NCI-H524 (cell line): ENCODE data around the gene VMP1.
"Not testable (repeated sequence)": the region's sequence is repeated elsewhere in the genome, so short reads cannot be mapped to it uniquely, and the experiment has no call there.

Experiments
- DNase-seq, 2 experiments: peaks; one replicate each; lab custom pipeline; 2025; lab: John Stamatoyannopoulos, UW

The VMP1 gene

GRCh38 chr17:59780548-59780947 lies 73.1 kb downstream of the VMP1 start:
- DNase-seq: not testable (repeated sequence)

DNA sequence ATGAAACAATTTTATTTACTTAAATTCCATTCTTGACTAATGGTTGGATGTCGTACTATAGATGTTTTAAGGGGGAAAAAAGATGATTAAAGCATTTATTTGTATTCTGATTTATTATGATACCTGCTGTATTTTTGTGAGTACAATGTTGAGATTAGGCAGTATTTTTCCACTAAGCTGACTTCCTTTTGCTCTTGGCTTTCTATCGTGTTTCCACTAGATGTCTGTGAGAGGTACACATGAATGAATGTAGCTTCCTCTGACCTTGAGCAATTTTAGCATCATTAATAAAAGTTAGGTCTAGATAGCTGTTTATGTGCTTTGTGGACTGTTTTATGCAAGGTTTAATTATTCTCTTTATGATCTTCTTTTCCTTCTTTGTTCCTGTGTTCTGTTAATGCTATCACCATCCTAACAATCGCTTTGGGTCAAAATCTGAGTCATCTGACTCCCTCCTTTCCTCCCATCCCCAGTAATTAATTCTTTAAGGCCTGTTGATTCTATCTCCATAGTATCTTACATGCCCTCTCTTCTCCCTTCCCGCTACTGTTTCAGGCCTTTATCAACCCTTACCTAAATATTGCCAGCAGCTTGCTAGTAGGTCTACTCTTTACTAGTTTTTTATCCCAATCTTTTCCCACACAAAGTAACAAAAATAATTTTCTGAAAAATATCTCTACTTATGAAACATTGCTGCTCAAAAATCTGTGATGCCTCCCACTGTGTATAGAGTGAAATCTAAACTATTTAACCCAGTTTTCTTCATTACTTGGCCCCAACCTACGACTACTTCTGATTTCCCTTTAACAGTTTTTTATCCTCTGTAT lies 76.0 kb downstream of the VMP1 start:
- DNase-seq: no peak

DNA sequence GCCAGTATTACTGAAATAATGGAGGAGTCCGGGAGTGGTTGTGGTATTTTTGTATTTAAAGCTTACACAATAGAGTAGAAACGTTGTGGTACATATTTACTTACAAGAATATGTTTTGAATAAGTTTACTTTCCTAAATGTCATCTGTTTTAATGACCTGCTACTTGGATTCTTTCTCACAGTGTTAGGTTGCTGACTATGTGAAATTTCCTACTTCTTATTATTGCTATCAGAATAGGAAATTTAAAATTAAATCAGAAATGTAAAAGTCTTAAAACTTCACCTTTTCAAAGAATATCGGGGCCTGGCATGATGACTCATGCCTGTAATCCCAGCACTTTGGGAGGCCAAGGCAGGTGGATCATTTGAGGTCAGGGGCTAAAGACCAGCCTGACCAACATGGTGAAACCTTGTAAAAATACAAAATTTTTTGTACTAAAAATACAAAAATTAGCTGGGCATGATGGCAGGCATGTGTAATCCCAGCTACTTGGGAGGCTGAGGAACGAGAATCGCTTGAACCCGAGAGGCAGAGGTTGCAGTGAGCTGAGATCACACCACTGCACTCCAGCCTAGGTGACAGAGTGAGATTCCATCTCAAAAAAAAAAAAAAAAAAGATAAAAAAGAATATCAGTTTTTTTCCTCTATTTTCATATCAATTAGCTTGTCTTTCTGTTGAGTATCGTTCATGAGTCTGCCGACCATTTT lies 77.8 kb downstream of the VMP1 start:
- DNase-seq: no peak

- DNase-seq: no peak
These were observed 78.7 kb downstream of the VMP1 start for GRCh38 chr17:59786213-59786535.

DNA sequence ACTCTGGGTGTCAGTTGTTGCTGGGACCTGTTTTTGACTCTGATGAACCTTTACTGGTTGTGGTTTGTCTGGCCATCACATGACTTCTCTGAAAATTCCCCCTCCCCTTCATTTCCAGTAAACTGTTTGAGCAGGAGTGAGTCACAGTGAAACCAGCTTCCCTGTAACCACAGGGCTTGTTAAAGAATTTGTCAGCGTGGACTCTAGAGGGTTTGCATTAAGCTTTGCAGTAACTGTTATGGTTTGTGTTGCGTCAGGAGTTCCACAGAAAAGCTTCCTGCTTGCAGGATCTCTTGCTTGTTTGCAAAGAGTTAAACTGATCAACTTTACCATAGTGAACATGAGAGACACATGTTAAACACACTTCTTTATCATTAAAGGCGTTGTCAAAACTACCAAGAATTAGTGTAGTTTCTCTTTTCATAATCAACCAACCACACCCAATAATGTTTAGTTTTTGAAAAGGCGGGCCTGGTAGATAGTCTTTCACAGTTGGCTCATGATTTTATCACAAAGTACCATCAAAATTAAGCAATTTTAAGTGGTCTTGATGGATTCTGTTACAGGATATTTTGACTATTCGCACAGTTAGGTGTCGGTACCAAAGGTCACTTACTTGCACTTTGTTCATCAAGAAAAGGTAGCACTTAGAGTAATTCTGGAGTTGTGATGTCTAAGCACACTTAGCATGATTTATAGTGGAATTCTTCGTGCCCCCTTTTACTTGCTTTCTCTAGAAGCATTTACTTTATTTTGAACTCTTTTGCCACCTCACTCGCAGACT lies 79.3 kb downstream of the VMP1 start:
- no peak for DNase-seq

DNA sequence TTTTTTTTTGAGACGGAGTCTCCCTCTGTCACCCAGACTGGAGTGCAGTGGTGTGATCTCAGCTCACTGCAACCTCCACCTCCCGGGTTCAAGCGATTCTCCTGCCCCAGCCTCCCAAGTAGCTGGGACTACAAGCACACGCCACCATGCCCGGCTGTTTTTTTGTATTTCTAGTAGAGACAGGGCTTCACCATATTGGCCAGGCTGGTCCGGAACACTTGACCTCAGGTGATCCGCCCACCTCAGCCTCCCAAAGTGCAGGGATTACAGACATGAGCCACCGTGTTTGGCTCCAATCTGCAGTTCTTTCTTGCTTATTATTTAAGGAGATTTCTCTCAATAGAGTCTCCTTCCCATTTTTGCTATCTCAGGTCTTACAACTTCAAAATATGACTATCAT lies 82.4 kb downstream of the VMP1 start:
- DNase-seq: not testable (repeated sequence)

DNA sequence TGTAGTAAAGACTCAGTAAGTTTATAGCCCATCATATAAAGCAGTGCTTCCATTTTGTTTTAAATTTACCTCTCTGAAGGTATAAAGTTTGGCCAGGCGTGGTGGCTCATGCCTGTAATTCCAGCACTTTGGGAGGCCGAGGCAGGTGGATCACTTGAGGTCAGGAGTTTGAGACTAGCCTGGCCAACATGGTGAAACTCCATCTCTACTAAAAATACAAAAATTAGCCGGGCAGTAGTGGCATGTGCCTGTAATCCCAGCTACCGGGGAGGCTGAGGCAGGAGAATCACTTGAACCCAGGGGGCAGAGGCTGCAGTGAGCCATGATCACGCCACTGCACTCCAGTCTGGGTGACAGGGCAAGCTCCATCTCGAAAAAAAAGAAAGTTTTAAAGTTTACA lies 83.0 kb downstream of the VMP1 start:
- DNase-seq: not testable (repeated sequence)

DNA sequence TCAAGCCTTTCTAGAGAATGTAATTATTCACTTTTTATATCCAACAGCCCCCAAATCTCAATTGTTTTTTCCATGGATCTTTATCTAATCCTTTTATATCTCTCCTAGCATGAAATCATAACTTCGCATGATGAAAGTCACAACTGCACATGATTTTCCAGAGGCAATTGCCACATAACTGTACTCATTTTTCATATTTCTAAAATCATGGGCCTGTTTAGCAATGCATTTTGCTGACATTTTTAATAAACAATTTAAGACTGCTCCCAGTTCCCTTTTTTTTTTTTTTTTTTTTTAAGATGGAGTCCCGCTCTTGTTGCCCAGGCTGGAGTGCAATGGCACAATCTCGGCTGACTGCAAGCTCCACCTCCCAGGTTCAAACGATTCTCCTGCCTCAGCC lies 83.5 kb downstream of the VMP1 start:
- DNase-seq: no peak

GRCh38 chr17:59791603-59792457 lies 84.4 kb downstream of the VMP1 start:
- DNase-seq: no peak

DNA sequence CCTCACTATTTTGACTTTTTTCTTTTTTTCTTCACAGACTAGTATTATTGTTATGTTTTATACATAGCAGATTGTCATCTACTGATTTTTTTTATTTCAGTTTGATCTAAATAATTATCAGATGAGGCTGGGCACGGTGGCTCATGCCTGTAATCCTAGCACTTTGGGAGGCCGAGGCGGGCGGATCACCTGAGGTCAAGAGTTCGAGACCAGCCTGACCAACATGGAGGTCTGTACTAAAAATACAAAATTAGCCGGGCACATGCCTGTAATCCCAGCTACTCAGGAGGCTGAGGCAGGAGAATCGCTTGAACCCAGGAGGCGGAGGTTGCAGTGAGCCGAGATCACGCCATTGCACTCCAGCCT lies 85.0 kb downstream of the VMP1 start:
- DNase-seq: not testable (repeated sequence)

- no peak for DNase-seq
These were observed 85.8 kb downstream of the VMP1 start for GRCh38 chr17:59793205-59793604.

- no peak for DNase-seq
These were observed 88.7 kb downstream of the VMP1 start for GRCh38 chr17:59796138-59796537.

GRCh38 chr17:59796785-59797205 lies 89.3 kb downstream of the VMP1 start:
- DNase-seq: no peak

- no peak for DNase-seq
These were observed 90.7 kb downstream of the VMP1 start for GRCh38 chr17:59798111-59798510.

DNA sequence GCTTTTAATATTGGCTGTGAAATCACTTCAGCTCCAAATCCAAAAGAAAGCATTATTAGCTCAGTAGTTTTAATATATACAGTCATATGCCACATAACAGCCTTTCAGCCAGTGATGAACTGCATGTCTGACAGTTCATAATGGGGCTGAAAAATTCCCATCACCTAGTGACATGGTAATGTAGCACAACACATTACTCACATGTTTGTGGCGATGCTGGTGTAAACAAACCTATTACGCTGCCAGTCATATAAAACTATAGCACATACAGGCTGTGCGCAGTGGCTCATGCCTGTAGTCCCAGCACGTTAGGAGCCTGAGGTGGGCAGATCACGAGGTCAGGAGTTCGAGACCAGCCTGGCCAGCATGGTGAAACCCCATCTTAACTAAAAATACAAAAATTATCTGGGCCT lies 93.1 kb downstream of the VMP1 start:
- DNase-seq: no peak

DNA sequence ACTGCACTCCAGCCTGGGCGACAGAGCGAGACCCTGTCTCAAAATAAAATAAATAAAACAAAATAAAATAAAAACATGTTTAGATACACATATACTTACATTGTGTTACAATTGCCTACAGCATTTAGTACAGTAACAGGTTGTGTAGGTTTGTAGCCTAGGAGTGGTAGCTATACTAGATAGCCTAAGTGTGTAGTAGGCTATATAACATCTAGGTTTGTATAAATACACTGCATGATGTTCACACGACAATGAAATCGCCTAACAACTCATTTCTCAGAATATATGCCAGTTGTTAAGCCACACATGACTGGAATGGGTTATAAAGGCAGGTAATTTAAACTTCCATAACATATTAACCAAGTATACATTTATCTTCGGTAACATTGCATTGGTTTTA lies 94.7 kb downstream of the VMP1 start:
- no peak for DNase-seq

DNA sequence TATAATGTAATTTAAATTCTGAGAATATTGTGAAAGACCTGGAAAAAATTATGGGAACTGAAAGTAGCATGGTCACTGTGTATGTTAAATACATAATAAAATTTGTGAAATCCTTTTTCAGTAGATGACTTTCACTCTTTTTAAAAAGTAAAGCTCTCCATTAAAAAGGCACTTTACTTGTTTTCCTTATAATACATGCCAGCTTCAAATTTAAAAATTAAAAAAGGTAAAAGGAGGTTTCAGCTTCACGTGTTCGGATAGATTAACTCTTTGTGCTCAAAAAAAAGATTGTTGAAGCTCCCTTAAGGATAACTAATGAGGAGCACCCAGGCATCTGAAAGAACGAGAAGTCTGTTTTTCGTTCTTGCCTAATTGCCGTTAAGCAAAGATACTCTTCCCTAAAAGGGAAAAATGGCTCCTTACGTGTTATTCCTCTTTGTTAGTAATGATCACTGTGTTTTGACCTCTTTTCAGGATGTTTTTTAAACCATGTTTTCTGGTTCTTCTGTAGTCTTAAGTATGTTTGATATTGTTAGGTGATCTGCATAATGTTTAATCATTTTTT lies 97.5 kb downstream of the VMP1 start:
- DNase-seq: peak in 1 of 2 experiments; percentile 72

DNA sequence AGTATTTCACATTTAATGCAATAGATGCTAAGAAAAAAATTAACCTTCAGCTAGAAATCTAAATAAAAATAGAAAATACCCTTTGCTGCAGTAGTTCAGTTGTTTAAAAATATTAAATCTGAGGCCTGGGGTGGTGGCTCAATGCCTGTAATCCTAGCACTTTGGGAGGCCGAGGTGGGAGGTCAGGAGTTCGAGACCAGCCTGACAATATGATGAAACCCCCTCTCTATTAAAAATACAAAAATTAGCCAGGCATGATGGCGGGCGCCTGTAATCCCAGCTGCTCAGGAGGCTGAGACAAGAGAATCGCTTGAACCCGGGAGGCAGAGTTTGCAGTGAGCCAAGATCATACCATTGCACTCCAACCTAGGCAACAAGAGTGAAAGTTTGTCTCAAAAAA lies 98.9 kb downstream of the VMP1 start:
- not testable (repeated sequence) for DNase-seq

DNA sequence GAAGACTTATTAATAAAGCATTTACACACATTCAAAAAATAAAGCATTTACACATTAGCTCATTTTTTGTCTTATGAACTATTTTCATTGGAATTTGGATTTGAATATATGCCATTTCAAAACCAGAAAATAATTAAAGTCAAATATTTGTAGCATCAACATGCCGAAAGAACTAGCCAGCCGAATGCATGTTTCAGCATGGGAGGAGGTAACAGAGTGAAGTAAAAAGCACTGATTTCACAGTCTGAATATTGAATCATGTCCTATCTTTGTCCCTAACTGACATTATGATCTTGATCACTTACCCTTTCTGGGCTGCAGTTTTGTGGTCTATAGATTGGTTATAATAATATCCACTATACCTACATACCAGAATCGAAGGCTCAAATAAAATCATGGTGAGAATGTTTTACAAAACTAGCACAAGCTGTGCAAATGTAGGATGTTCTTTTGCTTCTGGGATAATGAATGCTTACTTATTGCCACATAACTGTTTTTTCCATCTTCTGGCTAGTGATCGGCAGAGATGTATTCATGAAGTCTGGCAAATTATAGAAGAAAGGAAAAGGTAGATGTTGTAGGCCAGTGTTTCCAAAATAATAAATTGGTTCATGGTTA lies 100.5 kb downstream of the VMP1 start:
- DNase-seq: no peak

DNA sequence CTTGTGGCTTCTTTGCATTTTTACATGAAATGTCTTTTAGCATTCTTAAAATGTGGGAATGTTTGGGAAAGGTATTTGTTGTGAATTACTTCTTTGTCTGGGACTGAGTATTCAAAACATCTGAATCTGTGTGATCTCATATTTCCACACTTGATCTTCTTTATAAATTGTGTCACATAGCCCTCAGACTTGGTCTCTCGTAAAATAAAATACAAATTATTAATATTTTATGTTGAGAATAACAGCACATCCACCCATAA lies 103.4 kb downstream of the VMP1 start:
- no peak for DNase-seq

DNA sequence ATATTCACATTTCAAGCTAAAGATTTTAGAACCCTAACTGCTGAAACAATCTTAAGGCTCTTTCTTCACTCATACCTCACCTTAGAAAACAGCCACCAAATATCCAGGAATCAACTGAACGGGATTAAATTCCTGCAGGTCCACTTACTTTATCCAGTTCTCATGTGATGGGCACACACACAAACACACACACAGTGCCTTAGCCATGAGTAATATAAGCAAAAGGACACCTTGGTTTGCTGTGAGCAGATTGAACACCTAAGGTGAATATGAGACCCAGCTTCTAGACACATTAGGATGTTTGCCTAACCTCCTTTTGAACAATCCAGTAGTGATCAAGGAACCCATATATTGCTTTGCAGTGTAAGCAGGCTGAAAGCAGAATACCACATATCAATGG lies 103.8 kb downstream of the VMP1 start:
- DNase-seq: no peak
